Suprapubic skin (tissue), 4 donors: ENCODE results near the gene ERN1.

Experiments used
- EP300 ChIP-seq: sonication (generic); formaldehyde crosslinking; IDR thresholded peaks from one replicate; pipeline ENCODE4 v1.6.1; 2017; ENCODE audit warnings: antibody characterized with exemption
- POLR2A ChIP-seq, 2 donors: fragments of 450-650 bp; IDR thresholded peaks; one replicate each; pipeline ENCODE4 v1.6.1; 2017; ENCODE audit warnings: antibody characterized with exemption in 2 of 2, mild to moderate bottlenecking in 2 of 2, moderate library complexity in 2 of 2
- POLR2AphosphoS5 ChIP-seq, 3 donors: sonication (generic); formaldehyde crosslinking; IDR thresholded peaks; one replicate each; pipeline ENCODE4 v1.6.1; 2017; ENCODE audit warnings: antibody characterized with exemption in 3 of 3
- TF ChIP-seq, protein P1 (sequence below), 2 donors: fragments of 200-600 bp in 1 of 2; fragments of 450-650 bp in 1 of 2; sonication (generic) in 1 of 2; IDR thresholded peaks; one replicate each; pipeline ENCODE4 v1.5.1; 2016 to 2019; ENCODE audit warnings: antibody characterized with exemption in 2 of 2, mild to moderate bottlenecking in 1 of 2, moderate library complexity in 1 of 2

- TF ChIP-seq, protein P1, sequence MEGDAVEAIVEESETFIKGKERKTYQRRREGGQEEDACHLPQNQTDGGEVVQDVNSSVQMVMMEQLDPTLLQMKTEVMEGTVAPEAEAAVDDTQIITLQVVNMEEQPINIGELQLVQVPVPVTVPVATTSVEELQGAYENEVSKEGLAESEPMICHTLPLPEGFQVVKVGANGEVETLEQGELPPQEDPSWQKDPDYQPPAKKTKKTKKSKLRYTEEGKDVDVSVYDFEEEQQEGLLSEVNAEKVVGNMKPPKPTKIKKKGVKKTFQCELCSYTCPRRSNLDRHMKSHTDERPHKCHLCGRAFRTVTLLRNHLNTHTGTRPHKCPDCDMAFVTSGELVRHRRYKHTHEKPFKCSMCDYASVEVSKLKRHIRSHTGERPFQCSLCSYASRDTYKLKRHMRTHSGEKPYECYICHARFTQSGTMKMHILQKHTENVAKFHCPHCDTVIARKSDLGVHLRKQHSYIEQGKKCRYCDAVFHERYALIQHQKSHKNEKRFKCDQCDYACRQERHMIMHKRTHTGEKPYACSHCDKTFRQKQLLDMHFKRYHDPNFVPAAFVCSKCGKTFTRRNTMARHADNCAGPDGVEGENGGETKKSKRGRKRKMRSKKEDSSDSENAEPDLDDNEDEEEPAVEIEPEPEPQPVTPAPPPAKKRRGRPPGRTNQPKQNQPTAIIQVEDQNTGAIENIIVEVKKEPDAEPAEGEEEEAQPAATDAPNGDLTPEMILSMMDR (IDR thresholded peaks at IDR 0.05), result no peak
- no peak for TF ChIP-seq POLR2A (IDR thresholded peaks at IDR 0.05)
- TF ChIP-seq POLR2AphosphoS5 (IDR thresholded peaks at IDR 0.05), result no peak
- no peak for TF ChIP-seq EP300
Observed at GRCh38 chr17:64038331-64039105, 91.4 kb downstream of the ERN1 start.
